H9 (cell line): ENCODE measurements around the gene ZNF800. TPM values are rescaled to one million over a fixed set of nuclear protein-coding genes. Genes with fewer than 3 reads are reported as not detected.

Experiments
- DNase-seq: peaks from one replicate; pipeline ENCODE4 v3.0.0-alpha.2; 2017
- H2AFZ ChIP-seq: one replicate; pipeline ENCODE4 v1.6.1; 2013; ENCODE audit warnings: mild to moderate bottlenecking, low read length, control low read depth, moderate library complexity
- H2AK5ac ChIP-seq: 2 replicates; pipeline ENCODE4 v1.6.1; 2013; ENCODE audit warnings: low read length, control low read depth, mixed read lengths; ENCODE audit not compliant: insufficient read length
- H2BK120ac ChIP-seq: one replicate; pipeline ENCODE4 v1.6.1; 2013; ENCODE audit warnings: low read depth, mild to moderate bottlenecking, low read length, control low read depth, inconsistent platforms; ENCODE audit not compliant: poor library complexity, severe bottlenecking
- H2BK12ac ChIP-seq: 2 replicates; pipeline ENCODE4 v1.6.1; 2013; ENCODE audit warnings: low read length, control low read depth, mixed read lengths, low read depth; ENCODE audit not compliant: insufficient read length
- H2BK15ac ChIP-seq: 2 replicates; pipeline ENCODE4 v1.6.1; 2013; ENCODE audit warnings: low read depth, low read length, control low read depth
- H2BK20ac ChIP-seq: one replicate; pipeline ENCODE4 v1.6.1; 2013; ENCODE audit warnings: low read depth, mild to moderate bottlenecking, low read length, control low read depth, inconsistent platforms; ENCODE audit not compliant: poor library complexity, severe bottlenecking
- H2BK5ac ChIP-seq: 2 replicates; pipeline ENCODE4 v1.6.1; 2013; ENCODE audit warnings: low read length, control low read depth, mixed read lengths; ENCODE audit not compliant: insufficient read length
- H3K14ac ChIP-seq: 2 replicates; pipeline ENCODE4 v1.6.1; 2013; ENCODE audit warnings: low read length, control low read depth; ENCODE audit not compliant: insufficient read depth
- H3K18ac ChIP-seq: 2 replicates; pipeline ENCODE4 v1.6.1; 2013; ENCODE audit warnings: low read depth, mild to moderate bottlenecking, mixed read lengths, low read length, control low read depth; ENCODE audit not compliant: insufficient read length
- H3K23ac ChIP-seq: 2 replicates; pipeline ENCODE4 v1.6.1; 2013; ENCODE audit warnings: low read length, control low read depth, mixed read lengths, low read depth; ENCODE audit not compliant: insufficient read length
- H3K23me2 ChIP-seq: 2 replicates; pipeline ENCODE4 v1.6.1; 2013; ENCODE audit warnings: low read depth, mild to moderate bottlenecking, mixed read lengths, low read length, control low read depth; ENCODE audit not compliant: insufficient read length, poor library complexity, severe bottlenecking
- H3K27ac ChIP-seq: 2 replicates; pipeline ENCODE4 v1.5.1; 2013; ENCODE audit warnings: low read length, control low read depth, mixed read lengths, low read depth; ENCODE audit not compliant: insufficient read length
- H3K27me3 ChIP-seq: 2 replicates; pipeline ENCODE4 v1.6.1; 2013; ENCODE audit warnings: low read length, control low read depth, inconsistent platforms; ENCODE audit not compliant: insufficient read depth
- H3K4ac ChIP-seq: 2 replicates; pipeline ENCODE4 v1.6.1; 2013; ENCODE audit warnings: low read depth, mild to moderate bottlenecking, control low read depth, inconsistent platforms, low read length, moderate library complexity
- H3K4me1 ChIP-seq: 2 replicates; pipeline ENCODE4 v1.6.1; 2013; ENCODE audit warnings: low read length, control low read depth, inconsistent platforms; ENCODE audit not compliant: insufficient read depth
- H3K4me2 ChIP-seq: 2 replicates; pipeline ENCODE4 v1.6.1; 2013; ENCODE audit warnings: low read length, control low read depth, mixed read lengths; ENCODE audit not compliant: insufficient read length, insufficient read depth
- H3K56ac ChIP-seq: 2 replicates; pipeline ENCODE4 v1.6.1; 2013; ENCODE audit warnings: low read depth, mild to moderate bottlenecking, mixed read lengths, low read length, control low read depth; ENCODE audit not compliant: insufficient read length
- H3K79me1 ChIP-seq: 2 replicates; pipeline ENCODE4 v1.6.1; 2013; ENCODE audit warnings: low read depth, mild to moderate bottlenecking, moderate library complexity, low read length, control low read depth, inconsistent platforms; ENCODE audit not compliant: insufficient read depth, poor library complexity, severe bottlenecking
- H3K79me2 ChIP-seq: 2 replicates; pipeline ENCODE4 v1.6.1; 2013; ENCODE audit warnings: low read length, control low read depth, inconsistent platforms; ENCODE audit not compliant: insufficient read depth
- H3K9ac ChIP-seq: 2 replicates; pipeline ENCODE4 v1.6.1; 2013; ENCODE audit warnings: low read length, control low read depth, mixed read lengths; ENCODE audit not compliant: insufficient read length; ENCODE audit errors: extremely low read depth
- H3K9me3 ChIP-seq: one replicate; pipeline ENCODE4 v1.6.1; 2013; ENCODE audit warnings: low read depth, low read length, inconsistent platforms; ENCODE audit not compliant: control insufficient read depth
- H3T11ph ChIP-seq: one replicate; pipeline ENCODE4 v1.6.1; 2013; ENCODE audit warnings: mild to moderate bottlenecking, low read length, control low read depth, inconsistent platforms
- H4K20me1 ChIP-seq: one replicate; pipeline ENCODE4 v1.6.1; 2013; ENCODE audit not compliant: control insufficient read depth, insufficient read length, insufficient read depth
- H4K5ac ChIP-seq: 2 replicates; pipeline ENCODE4 v1.6.1; 2013; ENCODE audit warnings: low read depth, mild to moderate bottlenecking, mixed read lengths, low read length, control low read depth; ENCODE audit not compliant: insufficient read length
- H4K8ac ChIP-seq: replicated peaks from 2 replicates; pipeline ENCODE4 v1.6.1; 2013; ENCODE audit warnings: low read length, control low read depth, mixed read lengths, low read depth; ENCODE audit not compliant: insufficient read length
- H4K91ac ChIP-seq: 2 replicates; pipeline ENCODE4 v1.6.1; 2013; ENCODE audit warnings: low read depth, mild to moderate bottlenecking, moderate library complexity, mixed read lengths, low read length, control low read depth; ENCODE audit not compliant: insufficient read length
- H3K27ac Mint-ChIP-seq, 3 experiments: 2 replicates in 2 of 3; 3 replicates in 1 of 3; pipeline ENCODE4 v1.8.0; 2020 to 2021; ENCODE audit warnings: mixed read lengths in 3 of 3, mild to moderate bottlenecking in 1 of 3, moderate library complexity in 1 of 3
- H3K27me3 Mint-ChIP-seq: 2 replicates; pipeline ENCODE4 v1.8.0; 2021; ENCODE audit warnings: low read depth, mild to moderate bottlenecking, moderate library complexity, mixed read lengths
- H3K36me3 Mint-ChIP-seq, 3 experiments: 2 replicates in 2 of 3; 3 replicates in 1 of 3; pipeline ENCODE4 v1.8.0; 2020 to 2021; ENCODE audit warnings: low read depth in 3 of 3, mixed read lengths in 3 of 3; ENCODE audit not compliant: insufficient read depth in 1 of 3
- H3K4me1 Mint-ChIP-seq, 2 experiments: 2 replicates each; pipeline ENCODE4 v1.8.0; 2020; ENCODE audit warnings: mixed read lengths in 2 of 2
- H3K4me3 Mint-ChIP-seq, 2 experiments: 2 replicates in 1 of 2; 3 replicates in 1 of 2; pipeline ENCODE4 v1.8.0; 2020 to 2021; ENCODE audit warnings: mild to moderate bottlenecking in 2 of 2, mixed read lengths in 2 of 2, moderate library complexity in 1 of 2
- H3K9me3 Mint-ChIP-seq, 2 experiments: 2 replicates in 1 of 2; 3 replicates in 1 of 2; pipeline ENCODE4 v1.8.0; 2020; ENCODE audit warnings: mild to moderate bottlenecking in 2 of 2, mixed read lengths in 2 of 2, moderate library complexity in 1 of 2
- CTCF ChIP-seq: fragments of 200-600 bp; sonication (generic); conservative IDR thresholded peaks from 3 replicates; pipeline ENCODE4 v1.8.0; 2021; ENCODE audit warnings: antibody characterized with exemption, mild to moderate bottlenecking
- WGBS: extraction: QIAGEN DNeasy Blood & Tissue Kit; methylation state at CpG from one replicate; pipeline ENCODE4 v1.1.7; 2013; ENCODE audit warnings: missing lambda C conversion rate, low lambda C conversion rate, mixed read lengths; ENCODE audit not compliant: insufficient read length; ENCODE audit errors: extremely low coverage; 5-methylcytosine and 5-hydroxymethylcytosine counted together
- total RNA-seq: library from RNA; stranded (reverse); gene quantifications from 2 replicates; pipeline ENCODE4 v1.2.1, GENCODE V29; 2021

Gene ZNF800
- total RNA-seq, 1 experiment from 2014 or later: 11.0 TPM

GRCh38 chr7:127320974-127321373, 71.5 kb downstream of the ZNF800 start:
- Histone ChIP-seq H3K9ac (no peak overlapping the region), H3K4me1 (no peaks in the 10 kb centered on the region), H4K8ac (no peak overlapping the region), H2BK15ac (no peak overlapping the region), H2BK12ac (no peak overlapping the region), H3K56ac (no peak overlapping the region), H2BK120ac (no peak overlapping the region), H3K79me1 (no peaks in the 10 kb centered on the region), H2BK20ac (no peak overlapping the region), H3K23me2 (no peaks in the 10 kb centered on the region), H3K4me2 (no peak overlapping the region), H3K79me2 (no peaks in the 10 kb centered on the region), H3K27ac (no peak overlapping the region), H3K9me3 (no peaks in the 10 kb centered on the region), H3K4ac (no peak overlapping the region), H3K18ac (no peak overlapping the region), H3T11ph (no peak overlapping the region), H3K14ac (no peak overlapping the region), H4K20me1 (no peaks in the 10 kb centered on the region), H2AK5ac (no peak overlapping the region), H2BK5ac (no peak overlapping the region), H4K91ac (no peak overlapping the region), H2AFZ (no peak overlapping the region), H4K5ac (no peak overlapping the region), H3K23ac (no peak overlapping the region), H3K27me3 (no peaks in the 10 kb centered on the region)
- no CpG with 5 or more reads among the region's 4 CpGs for WGBS
- H3K27me3 Mint-ChIP-seq: peaks cover 27% of the 10 kb centered on the region
- no peak overlapping the region for H3K27ac Mint-ChIP-seq
- no peak overlapping the region for H3K4me3 Mint-ChIP-seq
- H3K9me3 Mint-ChIP-seq: peaks cover 0 to 3% of the 10 kb centered on the region in 2 experiments; a peak in 2 of 5 replicates
- no peaks in the 10 kb centered on the region for H3K36me3 Mint-ChIP-seq
- no peak for DNase-seq
- H3K4me1 Mint-ChIP-seq: peaks cover 5 to 6% of the 10 kb centered on the region in 2 experiments; a peak in 2 of 4 replicates
- TF ChIP-seq CTCF: no peak

Other genes starting within 250 kb of the ZNF800 start
- 1.2 and 1.8 TPM in 2 replicates for gene GRM8, start 139.8 kb downstream of the ZNF800 start, total RNA-seq
- gene GCC1, start 192.9 kb upstream of the ZNF800 start, total RNA-seq: 16.8 and 18.4 TPM in 2 replicates
- gene ARF5, start 195.7 kb upstream of the ZNF800 start, total RNA-seq: 169 and 177 TPM in 2 replicates
- gene FSCN3, start 201.0 kb upstream of the ZNF800 start, total RNA-seq: 0.94 and 1.7 TPM in 2 replicates
- gene PAX4, start 225.4 kb upstream of the ZNF800 start, total RNA-seq: not detected in 2 replicates